ENCODE measurements around the gene REXO1.

The REXO1 gene

DNA sequence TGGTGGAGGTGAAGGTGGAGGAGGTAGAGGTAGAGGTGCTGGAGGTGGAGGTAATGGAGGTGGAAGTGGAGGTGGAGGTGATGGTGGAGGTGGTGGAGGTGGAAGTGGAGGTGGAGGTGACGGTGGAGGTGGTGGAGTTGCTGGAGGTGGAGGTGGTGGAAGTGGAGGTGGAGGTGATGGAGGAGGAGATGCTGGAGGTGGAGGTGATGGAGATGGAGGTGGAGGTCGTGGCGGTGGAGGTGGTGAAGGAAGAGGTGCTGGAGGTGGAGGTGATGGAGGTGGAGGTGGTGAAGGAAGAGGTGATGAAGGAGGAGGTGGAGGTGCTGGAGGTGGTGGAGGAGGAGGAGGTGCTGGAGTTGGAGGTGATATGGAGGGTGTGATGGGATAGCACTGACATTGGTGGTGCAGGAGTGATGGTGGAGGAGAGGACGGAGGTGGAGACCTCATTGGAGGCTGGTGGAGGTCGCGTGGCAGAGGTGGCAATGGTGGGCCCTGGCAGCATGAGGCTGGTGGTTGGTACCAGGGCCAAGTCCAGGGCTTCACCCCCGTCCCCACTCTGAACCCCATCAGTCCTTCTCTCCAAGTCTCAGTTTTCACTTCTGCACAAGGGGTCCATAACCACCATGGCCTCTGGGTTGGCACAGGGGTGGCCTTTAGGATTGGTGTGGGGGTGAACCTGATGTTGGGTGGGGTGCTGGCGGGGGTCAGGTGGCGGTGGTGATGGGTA lies 79.2 kb downstream of the REXO1 start:
- no peak for DNase-seq

GRCh38 chr19:1768248-1768647 lies 80.0 kb downstream of the REXO1 start:
- DNase-seq: no peak

DNA sequence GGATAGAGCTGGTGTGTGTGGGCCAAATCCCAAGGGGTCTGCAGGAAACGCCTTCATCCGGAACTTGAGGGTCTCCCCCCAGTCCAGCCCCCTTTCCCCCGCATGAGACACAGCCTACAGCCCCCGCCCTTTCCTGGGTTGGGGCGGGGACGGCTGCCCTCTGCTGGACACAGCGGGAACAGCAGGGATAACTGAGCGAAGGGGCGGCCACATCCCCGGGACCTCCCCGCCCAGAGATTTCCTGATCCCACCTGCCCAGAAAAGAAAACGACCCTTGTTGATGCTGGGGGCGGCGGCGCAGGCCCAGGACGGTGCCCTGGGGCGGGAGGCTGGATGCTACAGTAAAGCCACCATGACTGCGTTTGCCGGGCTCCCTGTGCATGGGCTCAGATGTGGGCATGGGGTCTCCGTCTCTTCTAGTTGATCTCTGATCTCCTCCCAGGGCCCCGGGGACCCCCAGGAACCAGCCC lies 80.8 kb downstream of the REXO1 start:
- peak in 19 of 51 donors; percentile 1 to 53 (median 9) for DNase-seq

DNA sequence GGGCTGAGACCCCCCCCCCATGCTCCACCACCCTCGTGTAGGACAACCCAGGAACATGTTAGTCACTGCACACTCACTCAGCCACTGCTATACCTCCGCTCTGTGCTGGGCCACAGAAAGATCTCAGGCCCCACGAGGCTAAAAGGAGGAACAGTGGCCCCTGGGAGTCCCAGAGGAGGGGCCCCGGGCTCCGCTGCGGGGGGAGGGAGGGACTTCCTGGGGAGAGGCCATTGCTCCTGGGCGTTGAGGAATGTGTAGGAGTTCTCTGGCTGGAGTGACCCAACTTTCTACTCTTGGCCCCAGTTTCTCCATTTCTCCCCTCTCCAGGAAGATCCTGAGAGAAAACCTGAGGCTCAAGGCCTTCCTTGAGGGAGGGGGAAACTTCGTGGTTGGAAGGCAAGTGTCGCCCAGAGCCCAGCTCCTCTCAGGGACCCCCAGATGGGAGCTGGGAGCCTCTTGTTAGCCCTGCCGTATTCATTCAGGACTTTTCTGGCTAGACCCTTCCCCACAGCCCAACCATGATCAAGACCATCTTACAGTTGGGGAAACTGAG lies 81.4 kb downstream of the REXO1 start:
- DNase-seq: no peak

DNA sequence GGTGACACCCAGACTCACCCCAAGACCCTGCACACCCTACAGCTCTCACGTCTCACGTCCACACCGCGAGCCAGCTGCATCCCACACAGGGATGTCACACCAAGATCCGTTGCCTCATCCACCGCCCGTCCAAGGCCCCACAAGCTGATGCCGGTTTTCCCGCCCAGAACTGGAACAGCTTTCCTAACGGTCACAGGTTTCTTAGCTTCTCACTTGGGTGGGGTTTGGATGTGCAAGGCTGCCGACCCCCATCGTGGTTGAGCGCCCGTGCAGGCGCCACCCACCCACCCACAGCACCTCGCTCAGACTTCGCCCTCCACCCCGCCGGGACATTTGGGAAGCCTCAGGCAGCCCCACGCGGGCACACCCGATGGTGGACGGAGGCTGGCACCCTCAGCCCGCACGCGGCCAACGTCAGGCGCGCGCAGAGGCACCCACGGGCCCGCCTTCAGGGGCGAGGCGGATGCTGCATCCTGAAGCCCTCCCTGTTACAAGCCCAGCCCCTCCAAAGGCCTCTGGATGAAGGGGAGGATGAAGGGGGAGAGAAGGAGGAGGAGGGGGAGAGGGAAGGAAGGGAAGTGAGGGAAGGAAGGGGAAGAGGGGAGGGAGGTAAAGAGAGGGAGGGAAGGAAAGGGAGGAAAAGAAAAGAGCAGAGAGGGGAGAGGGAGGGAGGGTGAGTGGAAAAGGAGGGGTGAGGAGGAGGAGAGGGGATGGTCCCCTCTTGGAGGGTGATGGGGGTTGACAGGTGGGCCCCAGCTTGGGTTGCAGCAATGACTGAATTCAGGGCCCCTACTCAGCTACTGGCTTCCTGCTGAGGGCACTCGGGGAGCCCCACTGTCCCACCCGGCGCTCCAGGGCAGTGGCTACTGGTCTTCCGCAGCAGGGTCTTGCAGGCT lies 82.1 kb downstream of the REXO1 start:
- DNase-seq: no peak

Data from hypothalamus (tissue), 51 donors.